HG02798 (cell line): ENCODE data around the gene CA9.

Source experiments
- ATAC-seq: cut with Tn5 transposase; IDR thresholded peaks from one replicate; pipeline ENCODE4 v1.9.1; 2021; ENCODE audit warnings: mild to moderate bottlenecking; ENCODE audit not compliant: unreplicated experiment, poor library complexity

CA9 gene

GRCh38 chr9:35650341-35651158 lies 23.2 kb upstream of the CA9 start, which contains the start of gene SIT1:
TSS of gene SIT1 (minus strand) at chr9:35650931. CDS start at chr9:35650853, 78 bp downstream.
- ATAC-seq = no peak

- ATAC-seq = no peak
These were observed 21.5 kb upstream of the CA9 start for GRCh38 chr9:35651956-35652828.

GRCh38 chr9:35652829-35653209 lies 20.9 kb upstream of the CA9 start:
- ATAC-seq = no peak

GRCh38 chr9:35653611-35654010 lies 20.1 kb upstream of the CA9 start:
- ATAC-seq = no peak

- ATAC-seq = no peak
These were observed 17.4 kb upstream of the CA9 start for GRCh38 chr9:35656348-35656747.

GRCh38 chr9:35656831-35657545 lies 16.7 kb upstream of the CA9 start:
- no peak for ATAC-seq

GRCh38 chr9:35657546-35658136 lies 16.1 kb upstream of the CA9 start, which contains the start of gene RMRP:
TSS of gene RMRP (minus strand) at chr9:35658019.
- peak; percentile 90 for ATAC-seq

GRCh38 chr9:35658137-35658967 lies 15.4 kb upstream of the CA9 start, which contains the start of gene CCDC107:
TSS of gene CCDC107 (plus strand) at chr9:35658292. CDS start at chr9:35658380, 88 bp downstream.
- peak; percentile 75 for ATAC-seq

GRCh38 chr9:35658968-35659220 lies 14.8 kb upstream of the CA9 start:
- no peak for ATAC-seq

- ATAC-seq = no peak
These were observed 14.4 kb upstream of the CA9 start for GRCh38 chr9:35659340-35659739.

GRCh38 chr9:35660966-35661415 lies 12.7 kb upstream of the CA9 start:
- ATAC-seq = no peak

- ATAC-seq = no peak
These were observed 11.9 kb upstream of the CA9 start for GRCh38 chr9:35661756-35662350.

- no peak for ATAC-seq
These were observed 11.3 kb upstream of the CA9 start for GRCh38 chr9:35662437-35662836.

- ATAC-seq = peak; percentile 79
These were observed 8.9 kb upstream of the CA9 start, which contains the start of gene ARHGEF39 for GRCh38 chr9:35664531-35665470. TSS of gene ARHGEF39 (minus strand) at chr9:35665195. CDS start at chr9:35665169, 26 bp downstream.

GRCh38 chr9:35665471-35665818 lies 8.3 kb upstream of the CA9 start:
- ATAC-seq = no peak

GRCh38 chr9:35666045-35666444 lies 7.7 kb upstream of the CA9 start:
- ATAC-seq = no peak

GRCh38 chr9:35666549-35666948 lies 7.2 kb upstream of the CA9 start:
- no peak for ATAC-seq

- no peak for ATAC-seq
These were observed 5.8 kb upstream of the CA9 start for GRCh38 chr9:35667939-35668338.
